NOMO-1 (cell line): ENCODE measurements around the gene SIM1.

Source experiments
- DNase-seq, 2 experiments: peaks; one replicate each; lab custom pipeline; 2025; ENCODE audit not compliant: unreplicated experiment in 2 of 2; lab: John Stamatoyannopoulos, UW

The SIM1 gene

DNA sequence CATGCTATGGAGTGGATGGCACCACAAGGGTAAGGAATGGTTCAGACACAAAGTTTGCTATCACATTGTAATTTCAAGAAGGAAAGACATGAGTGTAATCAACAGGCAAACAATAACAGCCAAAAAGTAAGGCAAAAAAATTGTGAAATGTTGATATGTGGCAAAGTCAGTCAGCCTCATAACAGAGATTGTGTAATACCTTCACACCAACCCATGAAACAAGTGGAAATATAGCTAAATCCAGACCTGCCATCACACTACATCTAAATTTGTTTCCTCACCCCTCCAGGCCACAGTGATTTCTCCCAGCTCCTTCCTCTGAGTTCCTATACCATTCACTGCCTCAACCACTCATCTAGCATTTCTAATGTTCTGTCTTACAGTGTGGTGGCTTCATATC lies 37.3 kb downstream of the SIM1 start:
- no peak for DNase-seq

DNA sequence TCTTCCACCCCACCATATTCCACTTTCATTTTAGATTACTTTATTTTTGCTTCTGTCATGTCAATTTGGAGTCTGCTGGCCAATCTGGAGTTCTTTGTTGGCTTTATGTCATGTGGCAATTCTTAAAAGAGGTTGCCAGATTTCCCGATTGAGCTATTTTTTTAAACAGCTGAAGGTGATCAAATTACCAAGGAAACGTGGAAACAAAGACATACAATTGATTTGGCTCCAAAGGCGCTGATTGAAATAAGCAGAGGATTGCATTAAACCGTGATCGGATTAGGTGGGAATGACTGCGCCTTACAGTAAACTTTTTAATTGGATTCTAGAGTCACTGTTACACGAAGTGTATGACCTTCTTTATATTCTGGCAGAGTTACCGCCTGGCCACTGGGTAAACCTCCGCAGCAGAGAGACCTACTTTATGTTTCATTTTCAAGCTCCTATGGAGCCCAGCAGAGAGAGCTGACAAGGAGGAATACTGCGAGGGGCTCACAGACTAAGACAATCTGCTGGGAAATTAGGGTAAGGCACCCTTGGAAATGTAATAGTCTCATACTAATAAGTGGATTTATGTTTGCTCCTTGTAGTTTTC lies 37.9 kb downstream of the SIM1 start:
- DNase-seq, result no peak

DNA sequence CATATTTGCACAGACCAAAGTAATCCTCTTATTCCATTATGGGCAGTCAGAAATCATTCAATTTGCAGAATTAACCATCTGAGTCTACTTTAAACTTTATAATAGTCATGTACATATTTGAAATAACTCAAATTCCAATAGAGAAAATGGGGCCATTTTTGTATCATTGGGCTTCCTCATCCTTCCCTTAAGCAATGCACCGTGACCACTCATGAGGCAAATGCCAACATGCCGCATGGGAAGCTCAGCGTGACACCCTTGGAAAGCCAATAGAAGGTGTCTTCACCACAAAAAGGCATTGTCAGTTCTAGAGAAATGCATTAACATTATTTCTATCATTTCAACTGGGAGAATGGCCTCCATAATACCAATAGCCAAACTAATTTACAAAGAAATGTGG lies 38.5 kb downstream of the SIM1 start:
- DNase-seq, result no peak

DNA sequence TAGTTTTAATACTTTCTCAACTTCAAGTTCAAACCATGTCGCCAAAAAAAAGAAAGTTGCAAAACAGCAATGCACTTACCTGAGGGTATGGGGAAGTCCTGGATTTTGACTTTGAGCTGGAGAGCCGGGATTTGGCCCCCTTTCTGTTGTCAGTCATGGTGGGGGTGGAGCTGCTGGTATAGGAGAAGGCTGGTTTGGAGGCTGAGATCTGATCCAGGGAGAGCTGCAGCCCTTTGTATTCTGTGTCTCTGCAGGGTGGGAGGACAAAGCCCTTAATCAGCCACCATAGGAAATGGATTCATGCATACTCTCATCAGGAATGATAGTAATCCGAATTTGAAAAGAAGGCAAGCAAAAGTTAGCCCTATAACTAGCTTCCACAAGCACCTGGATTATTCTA lies 44.0 kb downstream of the SIM1 start:
- no peak for DNase-seq

DNA sequence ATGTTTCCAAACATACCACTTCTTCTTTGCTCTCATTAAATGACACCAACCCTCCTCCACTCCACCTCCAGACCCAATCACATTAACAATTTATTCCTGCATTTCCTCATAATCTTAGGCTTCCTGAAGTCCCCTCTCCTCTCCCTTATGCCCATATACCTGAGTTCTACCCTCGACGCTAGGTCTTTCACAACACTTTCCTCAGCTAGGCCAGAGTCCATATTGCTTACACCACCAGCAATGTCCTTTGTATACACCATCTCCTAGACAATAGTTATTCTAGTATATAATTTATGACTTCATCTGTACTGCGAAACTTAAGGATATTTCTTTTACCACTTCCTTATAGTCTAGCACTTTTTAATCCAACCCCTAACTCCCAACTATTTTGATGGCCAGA lies 47.7 kb downstream of the SIM1 start:
- DNase-seq, result peak in 1 of 2 experiments; percentile 11

DNA sequence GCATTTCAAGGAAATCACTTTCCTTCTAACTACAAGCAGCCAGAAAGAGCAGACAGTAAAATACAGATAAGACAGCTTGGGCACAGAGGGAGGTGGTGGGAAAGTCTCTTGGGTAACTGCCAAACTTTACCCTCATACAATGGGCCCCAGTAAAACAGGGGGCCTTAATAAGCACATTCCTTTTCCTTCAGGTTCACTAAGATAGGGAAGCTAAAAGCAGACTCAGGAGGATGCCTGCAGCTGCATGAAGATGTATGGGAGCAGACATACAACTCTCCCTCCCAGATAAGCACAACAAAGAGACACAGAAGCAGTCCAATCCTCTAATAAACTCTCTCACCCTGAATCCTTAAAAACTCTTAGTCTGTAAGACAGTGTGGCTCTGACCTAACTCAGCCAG lies 49.0 kb downstream of the SIM1 start:
- no peak for DNase-seq

DNA sequence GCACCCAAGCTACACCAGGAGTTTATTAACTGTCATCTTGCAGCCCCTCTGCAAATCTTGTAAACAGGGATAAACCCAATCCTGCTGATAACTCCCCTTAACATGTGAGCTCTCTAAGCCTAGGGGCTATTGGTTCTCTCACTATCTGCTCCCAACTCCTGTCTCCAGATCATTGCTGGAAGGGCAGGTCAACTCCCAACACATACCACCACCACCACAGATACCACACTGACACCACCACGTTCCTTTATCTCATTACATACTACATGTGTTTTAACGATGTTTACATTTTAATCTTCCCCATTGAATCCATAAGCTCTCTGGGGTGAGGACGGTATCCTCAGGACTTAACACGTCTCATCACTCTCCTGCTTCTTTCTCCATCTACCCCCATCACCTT lies 51.8 kb downstream of the SIM1 start:
- DNase-seq, result no peak

DNA sequence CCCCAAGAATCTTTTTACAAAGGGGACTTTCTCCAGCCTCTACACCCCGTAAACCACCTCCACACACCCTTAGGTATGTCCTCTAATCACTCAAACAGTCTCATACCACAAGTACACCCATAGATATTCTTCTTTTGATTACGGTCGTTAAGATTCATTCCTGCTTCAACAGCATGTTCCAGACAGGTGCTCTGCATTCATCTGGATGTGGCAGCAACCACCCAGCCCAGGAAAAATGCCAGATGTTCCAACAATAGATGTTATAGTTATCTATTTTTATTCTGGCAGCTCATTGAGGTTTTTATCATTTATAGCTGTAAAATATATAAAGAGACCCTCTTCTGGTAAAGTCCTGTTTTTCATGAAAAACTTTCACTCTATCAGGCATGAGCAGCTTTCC lies 60.7 kb downstream of the SIM1 start:
- DNase-seq, result no peak

DNA sequence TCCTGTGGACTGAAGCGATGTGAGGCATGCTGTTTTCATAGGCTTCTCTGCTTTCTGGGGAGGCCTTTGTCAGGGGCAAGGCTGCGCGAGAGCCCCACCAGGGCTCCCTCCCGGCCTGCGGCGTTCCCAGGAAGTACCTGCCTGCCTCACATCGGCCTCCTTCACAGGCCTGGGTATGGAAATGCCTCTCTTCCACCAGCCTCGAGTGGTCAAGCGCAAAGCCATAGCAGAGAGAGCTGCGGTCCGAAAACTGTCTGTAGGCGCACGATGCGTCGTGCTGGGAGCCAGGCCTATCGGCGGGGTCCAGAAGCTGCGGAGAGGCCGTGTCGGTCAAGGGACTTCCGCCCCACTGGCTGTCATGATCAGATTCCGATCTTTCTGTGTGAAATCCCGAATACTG lies 71.2 kb downstream of the SIM1 start:
- no peak for DNase-seq

DNA sequence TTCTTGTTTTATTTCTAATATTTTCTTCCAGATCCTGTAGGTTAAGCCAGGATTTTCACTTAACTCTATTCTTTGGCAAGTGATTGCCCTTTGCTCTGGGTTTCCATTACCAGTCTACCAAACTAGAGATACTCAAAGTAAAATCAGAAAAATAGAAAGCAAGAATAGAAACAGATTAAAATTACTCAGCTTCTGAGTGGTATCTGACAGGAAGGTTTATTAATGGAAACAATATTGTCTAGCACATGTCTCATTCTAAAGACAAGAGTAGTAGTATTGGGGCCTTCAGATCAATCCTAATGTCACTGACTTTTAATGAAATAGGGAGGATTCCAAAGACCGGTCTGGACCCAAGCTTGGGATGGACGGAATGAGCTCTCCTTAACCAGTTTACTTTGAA lies 72.3 kb downstream of the SIM1 start:
- DNase-seq, result no peak

DNA sequence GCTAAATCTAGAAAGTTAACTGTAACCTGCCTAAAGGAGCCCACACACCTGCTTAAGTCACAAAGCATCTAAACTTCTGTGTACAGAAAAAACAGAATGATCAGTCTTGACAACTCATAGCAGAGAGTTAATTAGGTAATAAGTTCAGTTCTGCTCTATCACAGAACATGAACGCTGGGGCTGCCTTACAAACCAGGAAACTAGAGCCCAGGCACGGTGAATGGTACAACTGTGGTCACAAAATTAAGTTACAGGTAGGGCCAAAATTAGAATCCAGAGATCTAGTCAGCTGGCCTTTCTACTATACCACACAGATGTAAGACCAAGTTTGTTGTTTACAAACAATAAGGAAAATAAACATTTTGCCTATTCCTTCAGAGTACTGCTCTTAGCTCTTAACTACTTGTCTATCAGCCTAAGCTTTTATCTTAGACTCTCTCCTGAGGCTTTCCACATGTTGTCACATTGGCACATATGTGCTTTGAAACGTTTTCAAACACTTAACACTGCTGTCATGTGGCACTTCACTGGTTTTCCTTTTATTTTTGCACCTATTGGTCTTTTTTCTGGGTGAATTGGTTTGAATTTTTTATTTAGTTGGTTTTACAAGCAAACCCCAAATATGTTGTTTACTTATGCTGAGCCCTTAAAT lies 75.7 kb downstream of the SIM1 start:
- no peak for DNase-seq

DNA sequence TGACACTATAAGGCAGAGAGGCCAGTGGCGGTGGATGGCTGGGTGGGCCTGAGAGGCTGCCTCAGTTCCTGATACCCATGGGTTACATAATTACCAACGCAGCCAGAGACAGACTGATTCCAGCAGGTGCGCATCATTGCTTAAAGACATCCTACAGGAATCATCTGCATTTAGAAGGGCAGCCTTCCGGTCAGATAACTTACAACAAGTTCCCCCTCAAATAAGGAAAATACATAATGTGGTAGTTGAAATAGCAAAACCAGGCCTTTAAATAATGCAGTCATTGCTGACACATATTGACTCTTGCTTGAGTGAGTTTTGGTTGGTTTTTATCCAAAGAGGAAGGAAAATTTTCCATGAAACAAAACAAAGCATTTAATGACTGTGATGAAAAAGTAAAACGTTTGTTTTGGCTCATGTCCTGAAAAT lies 81.9 kb downstream of the SIM1 start:
- DNase-seq, result no peak

DNA sequence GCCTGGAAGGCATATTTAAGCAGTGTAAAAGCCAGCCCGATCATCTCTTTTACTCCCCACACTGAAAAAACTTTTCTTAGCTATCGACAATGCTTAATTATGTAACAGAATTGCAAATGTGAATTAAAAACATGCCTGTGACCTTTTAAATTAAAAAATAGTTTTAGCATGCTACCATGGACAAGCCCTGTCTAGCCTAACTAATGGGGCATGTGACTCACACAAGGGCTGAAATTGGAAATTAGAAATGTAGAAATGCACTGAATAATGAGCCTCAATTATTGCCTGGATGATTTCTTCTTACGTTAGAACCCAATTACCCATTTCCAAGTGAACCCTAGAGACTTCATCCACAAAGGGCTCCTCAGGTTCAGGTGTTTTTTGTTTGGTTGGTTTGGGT lies 82.7 kb downstream of the SIM1 start:
- no peak for DNase-seq

DNA sequence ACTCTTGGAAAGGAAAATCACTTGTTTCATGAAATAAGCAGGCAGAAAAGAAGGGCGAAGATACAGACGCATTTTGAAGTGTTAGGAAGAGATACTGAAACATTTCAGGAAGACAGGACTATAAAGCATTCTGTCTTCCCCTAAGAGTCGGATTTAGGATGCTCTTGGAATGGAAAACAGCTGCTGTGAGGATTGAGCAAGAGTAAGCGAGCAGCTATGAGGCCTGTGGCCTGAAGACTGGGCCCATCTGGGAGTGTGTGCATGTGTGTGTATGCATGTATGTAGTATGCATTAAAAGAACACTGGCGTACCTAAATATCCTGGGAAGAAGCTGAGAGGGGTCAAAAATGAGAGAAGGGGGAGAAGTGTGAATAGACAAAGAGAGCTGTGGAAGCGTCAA lies 83.6 kb downstream of the SIM1 start:
- no peak for DNase-seq

DNA sequence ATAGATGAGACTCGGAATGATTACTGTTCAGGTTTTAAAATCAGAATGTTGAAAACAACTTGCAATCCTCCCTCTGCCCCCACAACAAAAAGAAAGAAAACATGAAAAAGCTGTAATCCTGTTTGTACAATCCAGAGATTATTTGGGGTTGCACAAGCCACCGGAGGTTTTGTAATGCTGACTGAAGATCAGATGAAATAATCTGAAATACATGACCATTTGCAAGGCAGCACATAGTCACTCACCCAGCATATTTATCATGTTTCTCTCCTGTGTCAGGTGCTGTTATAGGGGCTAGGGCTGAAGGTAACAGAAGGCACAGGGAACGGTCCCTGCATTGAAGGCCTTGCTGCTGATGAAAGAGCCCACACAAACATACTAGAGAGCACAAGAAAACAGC lies 85.3 kb downstream of the SIM1 start:
- no peak for DNase-seq

DNA sequence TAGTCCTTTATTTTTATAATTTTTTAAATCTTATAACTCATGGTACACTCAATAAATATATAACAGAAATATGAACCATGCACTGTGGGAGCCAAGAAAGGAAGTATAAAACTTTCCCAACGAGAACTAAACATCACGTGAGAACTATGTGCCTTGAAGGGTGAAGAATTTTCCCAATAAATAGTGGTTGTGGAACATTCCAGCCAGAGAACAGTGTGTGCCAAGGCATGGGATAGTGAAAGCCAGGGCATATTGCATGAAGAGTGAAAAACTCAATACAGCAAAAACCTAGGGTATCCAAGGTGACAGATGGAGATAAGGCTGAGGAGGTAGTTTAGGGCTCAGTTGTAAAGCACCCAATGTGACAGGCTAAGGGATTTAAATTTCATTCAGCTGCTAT lies 86.1 kb downstream of the SIM1 start:
- DNase-seq, result no peak

DNA sequence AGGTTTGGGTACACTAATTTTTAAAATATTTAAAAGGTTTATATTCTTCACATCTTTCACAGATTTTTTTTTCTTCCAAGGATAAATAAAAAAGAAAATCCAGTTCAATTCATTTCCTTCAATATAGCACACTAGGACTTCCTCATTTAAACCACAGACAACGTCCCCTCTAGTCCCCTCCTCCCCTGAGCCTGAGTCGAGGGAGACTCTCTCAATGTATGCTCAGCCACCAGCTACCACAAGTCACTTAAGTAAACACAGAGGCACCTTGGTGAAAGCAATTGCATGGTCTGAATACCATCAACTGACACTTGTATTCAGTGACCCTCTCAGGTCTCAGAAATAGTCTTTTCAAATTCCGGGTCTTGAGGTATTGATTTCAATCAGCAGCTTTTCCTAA lies 88.6 kb downstream of the SIM1 start:
- peak in 1 of 2 experiments; percentile 30 for DNase-seq

DNA sequence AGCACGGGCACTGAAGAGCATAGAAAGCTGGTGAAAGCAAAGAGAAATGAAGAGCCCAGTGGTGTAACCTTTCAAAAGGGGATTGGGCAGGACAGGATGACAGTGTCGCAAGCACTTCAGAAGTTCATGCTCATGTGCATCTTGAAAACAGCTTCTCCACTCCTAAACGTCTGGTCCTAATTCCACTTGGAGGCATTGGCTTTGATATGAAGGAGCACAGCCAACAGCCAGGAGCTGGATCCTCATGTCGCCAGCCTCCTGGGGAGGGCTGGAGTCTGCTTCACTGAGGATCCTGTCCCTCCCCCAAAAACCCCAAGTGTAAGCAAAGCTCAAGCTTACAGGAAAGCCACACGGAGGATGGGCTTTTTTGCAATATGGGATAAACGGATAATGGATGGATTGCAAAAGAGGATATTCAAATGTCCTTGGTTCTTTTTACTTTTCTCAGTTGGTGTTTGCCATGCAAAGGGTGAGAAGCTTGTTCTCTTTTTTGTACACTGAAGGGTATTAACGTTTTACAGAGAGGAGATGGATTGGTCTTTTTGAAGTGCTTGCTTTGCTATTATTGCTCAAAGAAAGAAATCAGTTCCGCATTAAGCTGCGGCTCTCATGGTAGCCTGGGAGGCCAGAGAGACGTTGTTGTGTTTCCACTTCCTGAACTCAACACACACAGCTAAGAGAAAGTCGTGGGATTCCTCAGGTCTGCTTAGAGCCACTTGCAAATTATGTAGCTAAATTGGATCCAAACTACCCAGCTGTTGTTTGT lies 92.2 kb downstream of the SIM1 start:
- peak; percentile 51 to 73 for DNase-seq

DNA sequence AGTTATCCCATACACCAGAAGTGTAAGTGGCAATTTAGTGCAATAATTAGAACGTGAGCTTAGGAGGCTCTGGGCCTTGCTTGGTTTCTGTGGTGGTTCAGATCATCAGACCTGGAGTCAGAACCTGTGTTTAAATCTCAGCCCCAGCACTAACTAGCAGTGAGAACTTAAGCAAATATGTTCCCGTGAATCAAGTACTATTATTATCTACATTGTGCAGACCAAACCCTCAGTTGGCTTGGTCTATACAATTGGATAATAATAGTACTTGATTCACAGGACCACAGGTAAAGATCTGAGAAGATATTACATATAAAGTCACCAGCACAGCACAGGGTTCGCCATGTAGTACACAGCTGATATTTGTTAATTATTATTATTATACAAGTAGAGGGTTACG lies 93.1 kb downstream of the SIM1 start:
- DNase-seq, result no peak

DNA sequence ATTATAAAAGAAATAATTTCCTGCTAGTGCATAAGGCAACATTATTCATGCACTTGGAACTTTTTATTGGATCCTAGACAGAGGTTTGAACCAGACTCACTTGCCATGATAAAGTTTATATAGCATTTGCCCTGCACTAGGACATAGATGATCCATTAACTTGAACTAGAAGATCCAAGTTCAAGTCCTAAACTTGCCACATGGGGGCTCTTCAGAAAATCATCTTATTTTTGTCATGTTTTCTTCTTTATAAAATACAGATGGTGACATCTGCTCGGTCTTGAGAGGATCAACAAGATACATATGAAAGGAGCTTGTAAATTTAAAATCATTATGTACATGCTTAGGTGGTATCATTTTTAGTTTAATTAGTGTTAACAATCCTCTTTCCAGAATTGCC lies 94.5 kb downstream of the SIM1 start:
- DNase-seq, result no peak

DNA sequence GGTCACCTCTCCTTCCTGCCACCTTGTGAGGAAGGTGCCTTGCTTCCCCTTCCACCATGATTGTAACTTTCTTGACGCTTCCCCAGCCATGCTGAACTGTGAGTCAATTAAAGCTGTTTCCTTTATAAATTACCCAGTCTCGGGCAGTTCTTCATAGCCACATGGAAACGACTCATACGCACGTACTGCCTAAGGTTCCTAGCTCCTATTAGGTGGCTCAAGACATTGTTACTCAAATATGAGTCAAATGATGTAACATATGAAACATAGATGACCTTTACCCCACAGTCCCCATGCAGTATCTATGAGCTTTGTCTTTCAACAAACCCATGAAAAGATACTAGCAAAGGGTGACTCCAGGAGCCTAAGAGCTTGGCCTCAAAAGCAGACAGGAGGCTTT lies 98.3 kb downstream of the SIM1 start:
- DNase-seq, result peak; percentile 34 to 46

DNA sequence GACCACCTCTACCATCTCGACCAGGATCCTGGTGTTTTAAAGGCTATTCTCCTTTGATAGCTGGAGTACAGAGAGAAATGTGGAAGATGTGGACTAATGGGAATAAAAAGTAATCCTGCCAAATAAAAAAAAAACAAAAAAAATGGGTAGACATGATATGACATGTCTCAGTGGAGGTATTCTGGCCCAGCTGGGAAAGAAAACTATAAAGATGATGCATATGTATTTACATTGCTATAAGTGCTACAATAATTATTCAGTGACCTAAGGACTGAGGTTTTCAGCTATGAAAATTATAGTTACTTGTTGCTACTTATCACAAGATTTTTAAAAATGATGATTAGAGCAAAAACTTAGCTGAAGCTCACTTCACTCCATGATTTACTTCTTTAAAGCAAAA lies 101.1 kb downstream of the SIM1 start:
- no peak for DNase-seq
